OCI-LY1 (cell line): Measurements from ENCODE around the gene EPN2.

ENCODE experiments used
- EZH2 ChIP-seq: fragments of 200-600 bp; sonication (generic), shearing (Covaris generic); IDR thresholded peaks from 2 replicates; pipeline ENCODE4 v1.8.0; 2017; ENCODE audit warnings: borderline replicate concordance, mixed run types, mild to moderate bottlenecking, antibody characterized with exemption, low read length, moderate library complexity, mixed read lengths
- TF ChIP-seq, protein P1 (sequence below): fragments of 200-600 bp; sonication (generic), shearing (Covaris generic); IDR thresholded peaks from 2 replicates; pipeline ENCODE4 v1.5.1; 2017; ENCODE audit warnings: mild to moderate bottlenecking, antibody characterized with exemption, low read length, moderate library complexity, mixed read lengths

DNA sequence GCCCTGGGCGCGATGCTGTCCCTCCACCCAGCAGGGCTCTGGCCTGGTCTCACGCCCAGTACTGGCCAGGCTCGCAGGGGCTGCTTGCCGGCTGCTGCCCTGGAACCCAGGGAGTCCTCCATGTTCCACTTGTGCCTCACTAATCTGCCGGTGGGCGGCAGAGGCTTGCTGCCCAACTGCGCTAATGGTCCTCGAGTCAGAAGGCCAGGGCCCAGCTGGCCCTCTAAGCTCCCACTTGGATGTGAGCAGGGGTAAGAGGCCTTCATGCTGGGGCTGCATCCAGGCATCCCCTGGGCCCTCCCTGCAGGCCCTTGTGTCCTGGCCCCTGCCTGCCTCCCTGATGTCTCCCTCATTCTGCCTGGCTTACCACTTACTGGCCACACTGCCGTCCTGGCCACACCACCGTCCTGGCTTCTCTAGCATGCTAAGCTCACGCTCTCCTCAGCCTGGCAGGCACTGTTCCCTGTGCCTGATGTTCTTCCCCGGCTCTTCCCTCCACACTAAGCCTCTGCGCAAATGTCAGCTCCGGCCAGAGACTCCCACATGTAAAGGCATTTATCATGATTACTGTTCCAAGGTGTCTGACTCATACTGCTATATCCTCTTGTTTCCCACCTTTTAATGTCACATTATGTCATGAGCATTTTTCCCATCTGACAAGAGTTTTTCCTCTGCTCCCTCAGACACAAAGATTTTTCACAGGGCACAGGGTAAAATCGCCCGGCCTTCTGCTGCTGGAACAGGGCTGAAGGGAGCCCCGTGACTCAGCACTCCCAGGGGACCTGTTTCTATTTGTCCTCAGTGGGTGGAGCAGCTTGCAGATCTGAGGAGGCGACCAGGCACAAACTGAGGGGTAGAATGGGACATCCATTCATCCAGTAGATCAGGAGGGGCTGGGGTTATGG lies 109.4 kb downstream of the EPN2 start:
- TF ChIP-seq, protein P1, sequence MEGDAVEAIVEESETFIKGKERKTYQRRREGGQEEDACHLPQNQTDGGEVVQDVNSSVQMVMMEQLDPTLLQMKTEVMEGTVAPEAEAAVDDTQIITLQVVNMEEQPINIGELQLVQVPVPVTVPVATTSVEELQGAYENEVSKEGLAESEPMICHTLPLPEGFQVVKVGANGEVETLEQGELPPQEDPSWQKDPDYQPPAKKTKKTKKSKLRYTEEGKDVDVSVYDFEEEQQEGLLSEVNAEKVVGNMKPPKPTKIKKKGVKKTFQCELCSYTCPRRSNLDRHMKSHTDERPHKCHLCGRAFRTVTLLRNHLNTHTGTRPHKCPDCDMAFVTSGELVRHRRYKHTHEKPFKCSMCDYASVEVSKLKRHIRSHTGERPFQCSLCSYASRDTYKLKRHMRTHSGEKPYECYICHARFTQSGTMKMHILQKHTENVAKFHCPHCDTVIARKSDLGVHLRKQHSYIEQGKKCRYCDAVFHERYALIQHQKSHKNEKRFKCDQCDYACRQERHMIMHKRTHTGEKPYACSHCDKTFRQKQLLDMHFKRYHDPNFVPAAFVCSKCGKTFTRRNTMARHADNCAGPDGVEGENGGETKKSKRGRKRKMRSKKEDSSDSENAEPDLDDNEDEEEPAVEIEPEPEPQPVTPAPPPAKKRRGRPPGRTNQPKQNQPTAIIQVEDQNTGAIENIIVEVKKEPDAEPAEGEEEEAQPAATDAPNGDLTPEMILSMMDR: no peak
- TF ChIP-seq EZH2: no peak
